GM21723 (cell line): ENCODE measurements around the gene TNFAIP8.
A peak's percentile ranks its signal among the peaks of the same experiment; 100 is the strongest.

ENCODE experiments used
- ATAC-seq: cut with Tn5 transposase; IDR thresholded peaks from one replicate; pipeline ENCODE4 v1.9.1; 2021; ENCODE audit warnings: mild to moderate bottlenecking, moderate library complexity; ENCODE audit not compliant: unreplicated experiment

Gene TNFAIP8

GRCh38 chr5:119328753-119329602, 26.8 kb upstream of the TNFAIP8 start:
- no peak for ATAC-seq

- ATAC-seq = no peak
Observed at GRCh38 chr5:119329666-119330065, 26.2 kb upstream of the TNFAIP8 start.

- no peak for ATAC-seq
Observed at GRCh38 chr5:119330367-119331183, 25.2 kb upstream of the TNFAIP8 start.

GRCh38 chr5:119331566-119332095, 24.2 kb upstream of the TNFAIP8 start:
- ATAC-seq = no peak

GRCh38 chr5:119332208-119332607, 23.6 kb upstream of the TNFAIP8 start:
- peak; percentile 0 for ATAC-seq

GRCh38 chr5:119332978-119333401, 22.8 kb upstream of the TNFAIP8 start:
- peak; percentile 40 for ATAC-seq

GRCh38 chr5:119333421-119333851, 22.4 kb upstream of the TNFAIP8 start:
- no peak for ATAC-seq

GRCh38 chr5:119335261-119335677, 20.6 kb upstream of the TNFAIP8 start:
- no peak for ATAC-seq

- ATAC-seq = no peak
Observed at GRCh38 chr5:119336262-119336661, 19.6 kb upstream of the TNFAIP8 start.

GRCh38 chr5:119336845-119337580, 18.8 kb upstream of the TNFAIP8 start:
- ATAC-seq = no peak

- peak; percentile 14 for ATAC-seq
Observed at GRCh38 chr5:119338326-119338946, 17.4 kb upstream of the TNFAIP8 start.

- ATAC-seq = no peak
Observed at GRCh38 chr5:119339344-119339743, 16.5 kb upstream of the TNFAIP8 start.

GRCh38 chr5:119339965-119340364, 15.9 kb upstream of the TNFAIP8 start:
- no peak for ATAC-seq

- ATAC-seq = peak; percentile 48
Observed at GRCh38 chr5:119340597-119341218, 15.1 kb upstream of the TNFAIP8 start.

- peak; percentile 54 for ATAC-seq
Observed at GRCh38 chr5:119341452-119342349, 14.1 kb upstream of the TNFAIP8 start.

- ATAC-seq = no peak
Observed at GRCh38 chr5:119342406-119342805, 13.4 kb upstream of the TNFAIP8 start.

GRCh38 chr5:119343052-119343451, 12.8 kb upstream of the TNFAIP8 start:
- ATAC-seq = no peak

- peak; percentile 29 for ATAC-seq
Observed at GRCh38 chr5:119343766-119344165, 12.1 kb upstream of the TNFAIP8 start.

GRCh38 chr5:119344231-119344630, 11.6 kb upstream of the TNFAIP8 start:
- ATAC-seq = no peak
